ENCODE data around the gene AP5Z1. TPM values are rescaled to one million over a fixed set of nuclear protein-coding genes. Genes with fewer than 3 reads are reported as not detected.

Gene AP5Z1
- total RNA-seq, 1 experiment from 2014 or later: 38.3 TPM

DNA sequence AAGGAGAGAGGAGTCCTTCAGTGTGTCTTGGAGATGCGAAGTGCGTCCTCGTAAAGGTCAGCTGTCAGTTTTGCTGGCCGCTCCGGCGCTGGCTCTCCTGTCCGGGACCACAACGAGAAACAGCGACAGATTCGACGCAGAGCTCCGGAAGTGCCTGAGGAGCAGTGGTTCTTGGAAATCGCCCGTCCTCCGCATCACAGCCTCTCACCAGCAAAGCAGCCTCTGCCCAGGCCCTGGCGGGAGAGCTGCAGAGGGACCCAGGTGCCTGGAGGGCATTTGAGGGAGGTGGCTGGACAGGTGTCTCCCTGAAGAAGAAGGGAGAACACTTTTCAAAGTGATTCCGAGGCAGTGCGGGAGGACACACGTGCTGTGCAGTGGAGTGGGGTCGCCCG lies 11.6 kb upstream of the AP5Z1 start:
- Mint-ChIP-seq H3K4me1 (no peaks in the 10 kb centered on the region), H3K36me3 (ENCODE audit: insufficient read depth in 1 of 3, low read depth in 3 of 3) (peaks cover 9 to 11% (median 10%) of the 10 kb centered on the region in 3 experiments; a peak in 6 of 7 replicates), H3K9me3 (no peaks in the 10 kb centered on the region), H3K27me3 (ENCODE audit: low read depth) (no peaks in the 10 kb centered on the region), H3K4me3 (no peak overlapping the region), H3K27ac (no peak overlapping the region)
- Histone ChIP-seq H3K4me1 (ENCODE audit: insufficient read depth, low read length) (no peaks in the 10 kb centered on the region), H3K27me3 (ENCODE audit: insufficient read depth, low read length) (no peaks in the 10 kb centered on the region), H4K8ac (replicated peaks; ENCODE audit: insufficient read length, low read depth, low read length) (no peak overlapping the region), H2BK12ac (ENCODE audit: insufficient read length, low read depth, low read length) (no peak overlapping the region), H3K79me2 (ENCODE audit: insufficient read depth, low read length) (no peaks in the 10 kb centered on the region), H3K18ac (ENCODE audit: insufficient read length, low read depth, low read length) (no peak overlapping the region), H2BK15ac (ENCODE audit: low read depth, low read length) (no peak overlapping the region), H3K9me3 (ENCODE audit: control insufficient read depth, low read depth, low read length) (no peaks in the 10 kb centered on the region), H3K14ac (ENCODE audit: insufficient read depth, low read length) (no peak overlapping the region), H3K79me1 (ENCODE audit: insufficient read depth, low read depth, low read length, poor library complexity, severe bottlenecking) (no peaks in the 10 kb centered on the region), H2BK20ac (ENCODE audit: low read depth, low read length, poor library complexity, severe bottlenecking) (no peak overlapping the region), H2BK5ac (ENCODE audit: insufficient read length, low read length) (no peak overlapping the region), H3K9ac (ENCODE audit: extremely low read depth, insufficient read length, low read length) (no peak overlapping the region), H3K23ac (ENCODE audit: insufficient read length, low read depth, low read length) (no peak overlapping the region), H3T11ph (ENCODE audit: low read length) (no peak overlapping the region), H4K91ac (ENCODE audit: insufficient read length, low read depth, low read length) (no peak overlapping the region), H4K5ac (ENCODE audit: insufficient read length, low read depth, low read length) (no peak overlapping the region), H3K27ac (ENCODE audit: insufficient read length, low read depth, low read length) (no peak overlapping the region), H2AK5ac (ENCODE audit: insufficient read length, low read length) (no peak overlapping the region), H2AFZ (ENCODE audit: low read length) (no peak overlapping the region), H3K56ac (ENCODE audit: insufficient read length, low read depth, low read length) (no peak overlapping the region), H2BK120ac (ENCODE audit: low read depth, low read length, poor library complexity, severe bottlenecking) (no peak overlapping the region), H3K23me2 (ENCODE audit: insufficient read length, low read depth, low read length, poor library complexity, severe bottlenecking) (no peaks in the 10 kb centered on the region), H4K20me1 (ENCODE audit: control insufficient read depth, insufficient read depth, insufficient read length) (no peaks in the 10 kb centered on the region), H3K4me2 (ENCODE audit: insufficient read depth, insufficient read length, low read length) (no peak overlapping the region), H3K4ac (ENCODE audit: low read depth, low read length) (no peak overlapping the region)
- DNase-seq: no peak
- WGBS (ENCODE audit: extremely low coverage, insufficient read length, low lambda C conversion rate): no CpG with 5 or more reads among the region's 21 CpGs
- TF ChIP-seq, protein P1, sequence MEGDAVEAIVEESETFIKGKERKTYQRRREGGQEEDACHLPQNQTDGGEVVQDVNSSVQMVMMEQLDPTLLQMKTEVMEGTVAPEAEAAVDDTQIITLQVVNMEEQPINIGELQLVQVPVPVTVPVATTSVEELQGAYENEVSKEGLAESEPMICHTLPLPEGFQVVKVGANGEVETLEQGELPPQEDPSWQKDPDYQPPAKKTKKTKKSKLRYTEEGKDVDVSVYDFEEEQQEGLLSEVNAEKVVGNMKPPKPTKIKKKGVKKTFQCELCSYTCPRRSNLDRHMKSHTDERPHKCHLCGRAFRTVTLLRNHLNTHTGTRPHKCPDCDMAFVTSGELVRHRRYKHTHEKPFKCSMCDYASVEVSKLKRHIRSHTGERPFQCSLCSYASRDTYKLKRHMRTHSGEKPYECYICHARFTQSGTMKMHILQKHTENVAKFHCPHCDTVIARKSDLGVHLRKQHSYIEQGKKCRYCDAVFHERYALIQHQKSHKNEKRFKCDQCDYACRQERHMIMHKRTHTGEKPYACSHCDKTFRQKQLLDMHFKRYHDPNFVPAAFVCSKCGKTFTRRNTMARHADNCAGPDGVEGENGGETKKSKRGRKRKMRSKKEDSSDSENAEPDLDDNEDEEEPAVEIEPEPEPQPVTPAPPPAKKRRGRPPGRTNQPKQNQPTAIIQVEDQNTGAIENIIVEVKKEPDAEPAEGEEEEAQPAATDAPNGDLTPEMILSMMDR (conservative IDR thresholded peaks at IDR 0.05): no peak

Data from H9 (cell line).